NOMO-1 (cell line): ENCODE data around the gene RAD23A.
"Not testable (repeated sequence)": the region's sequence is repeated elsewhere in the genome, so short reads cannot be mapped to it uniquely, and the experiment has no call there.

ENCODE experiments used
- DNase-seq, 2 experiments: peaks; one replicate each; lab custom pipeline; 2025; ENCODE audit not compliant: unreplicated experiment in 2 of 2; lab: John Stamatoyannopoulos, UW

The RAD23A gene

GRCh38 chr19:12954612-12954962 lies 8.9 kb downstream of the RAD23A start:
- no peak for DNase-seq

- not testable (repeated sequence) for DNase-seq
Measured at GRCh38 chr19:12955575-12955974, 9.9 kb downstream of the RAD23A start.

GRCh38 chr19:12955996-12956395 lies 10.3 kb downstream of the RAD23A start:
- DNase-seq: no peak

- DNase-seq: peak; percentile 61 to 77
Measured at GRCh38 chr19:12956446-12957388, 11.1 kb downstream of the RAD23A start, which contains the start of gene GADD45GIP1. Gene GADD45GIP1 (minus strand): TSS chr19:12957223. CDS start chr19:12957212, 11 bp downstream.

GRCh38 chr19:12957389-12957952 lies 11.8 kb downstream of the RAD23A start:
- DNase-seq: not testable (repeated sequence)

- DNase-seq: no peak
Measured at GRCh38 chr19:12959481-12959880, 13.8 kb downstream of the RAD23A start.

- peak; percentile 55 to 73 for DNase-seq
Measured at GRCh38 chr19:12965017-12965811, 19.6 kb downstream of the RAD23A start.

- no peak for DNase-seq
Measured at GRCh38 chr19:12965812-12966135, 20.1 kb downstream of the RAD23A start.

GRCh38 chr19:12967907-12968306 lies 22.2 kb downstream of the RAD23A start:
- no peak for DNase-seq

GRCh38 chr19:12969292-12969988 lies 23.8 kb downstream of the RAD23A start, which contains the start of gene DAND5:
Gene DAND5 (plus strand): TSS chr19:12969576. CDS start chr19:12969661, 85 bp downstream.
- DNase-seq: no peak

GRCh38 chr19:12970070-12970820 lies 24.6 kb downstream of the RAD23A start:
- DNase-seq: no peak

- no peak for DNase-seq
Measured at GRCh38 chr19:12973236-12973635, 27.6 kb downstream of the RAD23A start.

- DNase-seq: no peak
Measured at GRCh38 chr19:12974301-12975220, 28.9 kb downstream of the RAD23A start.

- DNase-seq: no peak
Measured at GRCh38 chr19:12975221-12975741, 29.6 kb downstream of the RAD23A start.

- not testable (repeated sequence) for DNase-seq
Measured at GRCh38 chr19:12976109-12976508, 30.4 kb downstream of the RAD23A start.

GRCh38 chr19:12979974-12980373 lies 34.3 kb downstream of the RAD23A start:
- no peak for DNase-seq

- DNase-seq: no peak
Measured at GRCh38 chr19:12982648-12983047, 37.0 kb downstream of the RAD23A start.

GRCh38 chr19:12983091-12983490 lies 37.4 kb downstream of the RAD23A start:
- no peak for DNase-seq
